Measurements from ENCODE around the gene DDC. TPM values are rescaled to one million over a fixed set of nuclear protein-coding genes. Genes with fewer than 3 reads are reported as not detected.
A peak's percentile ranks its signal among the peaks of the same experiment; 100 is the strongest.
"Not testable (repeated sequence)": the region's sequence is repeated elsewhere in the genome, so short reads cannot be mapped to it uniquely, and the experiment has no call there.

DDC gene
- polyA plus RNA-seq, 6 donors from 2014 or later, result not detected

GRCh38 chr7:50539725-50540124 lies 25.5 kb downstream of the DDC start:
- H3K27me3 Mint-ChIP-seq, result peaks cover 0 to 12% (median 8%) of the 10 kb centered on the region in 3 donors
- no peaks in the 10 kb centered on the region for H3K36me3 Mint-ChIP-seq
- ATAC-seq (ENCODE audit: low read depth in 2 of 2) (no peak), DNase-seq (no peak)
- no peak overlapping the region for H3K27ac Mint-ChIP-seq
- H3K4me3 Mint-ChIP-seq, result peak overlapping the region in 1 of 8 donors; percentile 23
- H3K9me3 Mint-ChIP-seq, result no peaks in the 10 kb centered on the region
- no peaks in the 10 kb centered on the region for H3K4me1 Mint-ChIP-seq

GRCh38 chr7:50538478-50538877 lies 26.7 kb downstream of the DDC start:
- Mint-ChIP-seq H3K9me3 (no peaks in the 10 kb centered on the region), H3K4me1 (no peaks in the 10 kb centered on the region), H3K4me3 (no peak overlapping the region), H3K27me3 (peaks cover 0 to 8% (median 6%) of the 10 kb centered on the region in 3 donors), H3K27ac (peak overlapping the region in 1 of 6 donors; percentile 10), H3K36me3 (no peaks in the 10 kb centered on the region)
- DNase-seq, result no peak
- no peak for ATAC-seq (ENCODE audit: low read depth in 2 of 2)

DNA sequence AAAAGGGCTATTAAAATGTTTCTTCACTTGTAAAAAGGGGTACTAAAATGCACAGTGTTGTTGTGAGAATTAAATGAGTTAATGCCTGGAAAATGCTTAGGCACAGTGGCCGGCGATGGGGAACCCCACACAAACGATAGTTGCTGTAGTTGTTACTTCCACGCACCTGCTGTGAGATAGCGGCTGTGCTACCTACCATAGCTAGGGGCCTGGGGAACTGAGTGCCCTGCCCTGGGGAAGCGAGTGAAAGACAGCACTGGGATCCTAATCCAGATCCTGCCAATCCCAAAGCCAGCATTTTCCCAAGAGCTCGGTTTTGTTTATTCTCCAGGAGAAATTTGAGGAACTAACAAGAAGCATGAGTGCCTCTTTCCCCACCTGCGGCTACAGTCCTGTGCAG lies 27.8 kb downstream of the DDC start:
- H3K4me1 Mint-ChIP-seq, result no peaks in the 10 kb centered on the region
- no peak overlapping the region for H3K27ac Mint-ChIP-seq
- ATAC-seq (ENCODE audit: low read depth in 2 of 2) (no peak), DNase-seq (no peak)
- H3K4me3 Mint-ChIP-seq, result no peak overlapping the region
- no peaks in the 10 kb centered on the region for H3K9me3 Mint-ChIP-seq
- no peaks in the 10 kb centered on the region for H3K36me3 Mint-ChIP-seq
- peaks cover 0 to 13% (median 6%) of the 10 kb centered on the region in 3 donors for H3K27me3 Mint-ChIP-seq

- not testable (repeated sequence) for H3K36me3 Mint-ChIP-seq; ATAC-seq (ENCODE audit: low read depth in 2 of 2); H3K4me3 Mint-ChIP-seq; DNase-seq; H3K27ac Mint-ChIP-seq; H3K9me3 Mint-ChIP-seq; H3K4me1 Mint-ChIP-seq
- H3K27me3 Mint-ChIP-seq, result peaks cover 6 to 16% (median 14%) of the 10 kb centered on the region in 3 donors
These were observed 29.9 kb downstream of the DDC start for GRCh38 chr7:50535291-50535711.

GRCh38 chr7:50534690-50535290 lies 30.4 kb downstream of the DDC start:
- ATAC-seq (ENCODE audit: low read depth in 2 of 2) (no peak), DNase-seq (no peak)
- Mint-ChIP-seq H3K4me3 (no peak overlapping the region), H3K27me3 (peaks cover 6 to 16% (median 14%) of the 10 kb centered on the region in 3 donors), H3K36me3 (no peaks in the 10 kb centered on the region), H3K4me1 (no peaks in the 10 kb centered on the region), H3K27ac (no peak overlapping the region), H3K9me3 (no peaks in the 10 kb centered on the region)

GRCh38 chr7:50533866-50534265 lies 31.3 kb downstream of the DDC start:
- H3K27ac Mint-ChIP-seq, result no peak overlapping the region
- peaks cover 6 to 16% (median 14%) of the 10 kb centered on the region in 3 donors for H3K27me3 Mint-ChIP-seq
- H3K4me1 Mint-ChIP-seq, result no peaks in the 10 kb centered on the region
- ATAC-seq (ENCODE audit: low read depth in 2 of 2), result no peak
- no peak overlapping the region for H3K4me3 Mint-ChIP-seq
- H3K36me3 Mint-ChIP-seq, result no peaks in the 10 kb centered on the region
- DNase-seq, result no peak
- no peaks in the 10 kb centered on the region for H3K9me3 Mint-ChIP-seq

DNA sequence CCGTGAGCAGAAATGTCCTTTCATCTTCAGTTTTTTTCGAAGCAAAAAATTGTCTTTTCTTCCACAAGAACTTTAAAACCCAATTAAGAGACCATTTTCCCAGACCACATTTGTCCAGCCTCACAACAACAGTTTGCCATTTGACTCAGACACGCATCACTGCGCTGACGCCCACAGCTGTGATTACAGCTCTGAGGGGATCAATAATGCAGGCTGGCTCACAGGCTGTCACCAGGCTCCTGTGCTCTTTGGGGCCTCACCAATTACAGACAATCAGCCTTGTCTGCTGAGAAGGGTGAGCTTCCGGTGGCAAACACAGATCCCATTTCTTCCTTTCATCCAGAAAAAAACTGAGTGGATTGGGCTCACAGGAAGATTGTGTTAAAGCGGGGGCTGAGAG lies 33.3 kb downstream of the DDC start:
- Mint-ChIP-seq H3K27me3 (peaks cover 6 to 16% (median 10%) of the 10 kb centered on the region in 3 donors), H3K4me3 (no peak overlapping the region), H3K27ac (no peak overlapping the region), H3K9me3 (no peaks in the 10 kb centered on the region), H3K4me1 (no peaks in the 10 kb centered on the region), H3K36me3 (no peaks in the 10 kb centered on the region)
- DNase-seq, result no peak
- ATAC-seq (ENCODE audit: low read depth in 2 of 2), result no peak

- no peak overlapping the region for H3K27ac Mint-ChIP-seq
- no peaks in the 10 kb centered on the region for H3K36me3 Mint-ChIP-seq
- H3K4me3 Mint-ChIP-seq, result no peak overlapping the region
- ATAC-seq (ENCODE audit: low read depth in 2 of 2), result no peak
- peaks cover 6 to 16% (median 10%) of the 10 kb centered on the region in 3 donors for H3K27me3 Mint-ChIP-seq
- no peaks in the 10 kb centered on the region for H3K9me3 Mint-ChIP-seq
- DNase-seq, result no peak
- H3K4me1 Mint-ChIP-seq, result no peaks in the 10 kb centered on the region
These were observed 33.7 kb downstream of the DDC start for GRCh38 chr7:50531401-50531911.

DNA sequence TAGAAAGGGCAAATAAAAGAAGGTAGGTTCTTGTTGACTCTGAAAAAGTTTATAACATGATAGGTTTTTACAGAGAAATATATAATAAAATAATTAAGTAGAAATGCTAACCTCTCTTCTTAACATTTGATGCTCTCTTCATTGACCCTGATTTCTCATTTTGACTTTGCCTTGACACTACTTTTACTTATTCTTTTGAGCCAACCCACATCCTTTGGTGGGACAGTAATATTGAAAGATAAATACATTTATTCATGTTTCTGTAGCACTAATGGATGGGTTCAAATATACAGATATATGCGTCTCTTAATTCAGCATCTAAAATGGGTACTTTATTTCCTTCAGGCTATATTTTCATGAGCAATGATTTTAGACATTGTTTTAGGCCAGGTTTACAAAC lies 34.4 kb downstream of the DDC start:
- Mint-ChIP-seq H3K4me1 (no peaks in the 10 kb centered on the region), H3K4me3 (no peak overlapping the region), H3K9me3 (no peaks in the 10 kb centered on the region), H3K36me3 (no peaks in the 10 kb centered on the region), H3K27me3 (peaks cover 6 to 16% (median 10%) of the 10 kb centered on the region in 3 donors), H3K27ac (no peak overlapping the region)
- ATAC-seq (ENCODE audit: low read depth in 2 of 2) (no peak), DNase-seq (no peak)

GRCh38 chr7:50529093-50529862 lies 35.9 kb downstream of the DDC start:
- Mint-ChIP-seq H3K27me3 (peaks cover 2 to 16% (median 10%) of the 10 kb centered on the region in 3 donors), H3K9me3 (peaks cover 0 to 5% (median 0%) of the 10 kb centered on the region in 7 donors), H3K4me3 (no peak overlapping the region), H3K36me3 (no peaks in the 10 kb centered on the region), H3K4me1 (no peaks in the 10 kb centered on the region), H3K27ac (no peak overlapping the region)
- DNase-seq (no peak), ATAC-seq (ENCODE audit: low read depth in 2 of 2) (no peak)

DNA sequence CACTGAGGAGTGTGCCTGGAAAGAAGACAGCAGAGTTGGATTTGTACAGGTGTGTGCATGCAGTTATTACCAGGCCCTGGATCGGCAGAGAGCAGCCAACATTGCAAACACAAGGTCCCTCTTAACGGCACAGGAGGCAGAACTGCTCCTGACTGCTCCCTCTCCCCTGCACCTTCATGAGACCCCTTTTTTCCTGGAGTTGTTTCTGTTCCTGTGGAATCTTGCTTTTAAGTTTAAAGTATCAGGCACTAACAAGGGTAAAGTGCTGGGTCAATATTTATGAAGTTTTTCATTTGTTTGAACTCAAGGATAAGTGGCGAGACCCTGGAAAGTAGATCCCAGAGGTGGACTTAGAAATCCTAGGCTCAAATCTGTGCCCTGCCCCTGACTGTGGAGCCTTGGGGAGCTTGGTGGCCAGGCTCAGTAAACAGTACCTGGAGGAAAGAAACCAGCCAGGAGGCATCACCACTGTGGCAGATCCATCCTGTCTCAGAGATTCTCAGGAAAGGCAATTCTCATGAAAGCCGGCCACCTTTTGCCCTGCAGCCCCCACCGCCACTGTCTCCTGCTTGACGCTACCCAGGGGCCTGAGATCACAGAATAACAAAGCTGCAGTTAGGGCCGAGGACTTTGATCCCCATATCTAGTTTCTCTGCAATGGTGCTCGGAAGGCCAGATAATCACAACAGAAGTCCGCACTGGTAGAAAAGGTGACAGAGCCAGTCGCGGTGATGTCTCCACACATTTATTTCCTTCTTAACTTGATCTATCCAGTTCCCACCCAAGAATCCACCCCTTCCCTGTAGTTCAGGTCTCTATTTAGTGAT lies 36.7 kb downstream of the DDC start:
- Mint-ChIP-seq H3K9me3 (peaks cover 0 to 5% (median 0%) of the 10 kb centered on the region in 7 donors), H3K4me1 (no peaks in the 10 kb centered on the region), H3K36me3 (no peaks in the 10 kb centered on the region), H3K27me3 (peaks cover 0 to 16% (median 6%) of the 10 kb centered on the region in 3 donors), H3K27ac (no peak overlapping the region), H3K4me3 (peak overlapping the region in 1 of 8 donors; percentile 22)
- no peak for ATAC-seq (ENCODE audit: low read depth in 2 of 2)
- DNase-seq, result no peak

- not testable (repeated sequence) for H3K4me1 Mint-ChIP-seq; H3K27ac Mint-ChIP-seq; ATAC-seq (ENCODE audit: low read depth in 2 of 2); DNase-seq; H3K4me3 Mint-ChIP-seq
- Mint-ChIP-seq H3K9me3 (peaks cover 8 to 55% (median 32%) of the 10 kb centered on the region in 7 donors), H3K36me3 (peaks cover 0 to 15% of the 10 kb centered on the region in 2 donors), H3K27me3 (peaks cover 7 to 50% (median 32%) of the 10 kb centered on the region in 3 donors)
These were observed 45.9 kb downstream of the DDC start for GRCh38 chr7:50519350-50519749.

DNA sequence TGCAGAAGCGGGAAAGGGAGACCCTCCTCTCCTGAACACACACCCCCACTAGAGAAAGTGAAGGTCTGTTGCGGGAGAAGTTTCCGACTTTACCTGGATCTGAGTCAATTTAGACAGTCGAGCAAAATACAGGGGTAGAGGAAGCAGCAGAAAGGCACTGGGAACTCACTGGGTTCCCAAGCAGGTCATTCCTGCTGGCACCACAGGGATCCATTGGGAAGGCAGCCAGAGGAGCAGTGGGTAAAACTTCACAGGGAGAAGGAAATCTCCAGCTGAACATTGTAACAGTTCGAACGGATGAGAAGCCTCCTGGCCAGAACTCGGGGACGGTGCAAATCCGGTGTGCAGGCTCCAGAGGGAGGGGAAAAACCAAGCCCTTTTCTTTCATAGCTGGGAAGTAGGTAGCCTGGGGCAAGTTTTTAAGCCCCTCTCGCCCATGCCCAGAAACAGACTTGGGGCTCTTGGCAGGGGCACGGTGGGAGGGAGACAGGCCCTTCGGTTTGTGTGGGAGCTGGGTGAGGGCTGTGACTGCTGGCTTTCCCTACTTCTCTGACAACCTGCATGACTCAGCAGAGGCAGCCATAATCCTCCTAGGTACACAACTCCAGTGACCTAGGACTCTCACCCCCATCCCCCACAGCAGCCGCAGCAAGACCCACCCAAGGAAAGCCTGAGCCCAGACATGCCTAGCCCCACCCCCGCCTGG lies 51.9 kb downstream of the DDC start:
- Mint-ChIP-seq H3K27ac (peak overlapping the region in 1 of 6 donors; percentile 42), H3K27me3 (peaks cover 20 to 66% (median 47%) of the 10 kb centered on the region in 3 donors), H3K4me1 (no peaks in the 10 kb centered on the region), H3K9me3 (peaks cover 3 to 24% (median 18%) of the 10 kb centered on the region in 7 donors), H3K36me3 (peaks cover 0 to 19% of the 10 kb centered on the region in 2 donors), H3K4me3 (no peak overlapping the region)
- ATAC-seq (ENCODE audit: low read depth in 2 of 2), result no peak
- no peak for DNase-seq

Measured in naive B cell (primary cell).